ENCODE data around the gene PPP1CC. TPM values are rescaled to one million over a fixed set of nuclear protein-coding genes. Genes with fewer than 3 reads are reported as not detected.

PPP1CC gene
- total and polyA plus RNA-seq, 8 donors = 86.8 to 208 (median 183) TPM

DNA sequence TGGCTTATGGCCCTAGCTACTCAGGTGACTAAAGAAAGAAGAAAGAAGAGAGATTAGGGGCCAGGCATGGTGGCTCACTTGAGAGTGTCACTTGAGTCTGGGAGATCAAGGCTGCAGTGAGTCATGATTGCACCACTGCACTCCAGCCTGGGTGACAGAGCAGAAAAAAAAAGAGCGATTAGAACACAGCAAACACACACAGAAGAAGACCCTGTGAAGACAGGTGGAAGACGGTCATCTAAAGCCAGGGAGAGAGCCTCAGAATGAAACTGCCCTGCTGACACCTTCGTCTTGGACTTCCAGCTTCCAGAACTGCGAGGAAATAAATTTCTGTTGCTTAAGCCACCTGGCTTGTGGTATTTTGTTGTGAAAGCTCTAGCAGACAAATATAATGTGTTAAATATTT is 17.5 kb upstream of the PPP1CC start:
- no peak for DNase-seq

DNA sequence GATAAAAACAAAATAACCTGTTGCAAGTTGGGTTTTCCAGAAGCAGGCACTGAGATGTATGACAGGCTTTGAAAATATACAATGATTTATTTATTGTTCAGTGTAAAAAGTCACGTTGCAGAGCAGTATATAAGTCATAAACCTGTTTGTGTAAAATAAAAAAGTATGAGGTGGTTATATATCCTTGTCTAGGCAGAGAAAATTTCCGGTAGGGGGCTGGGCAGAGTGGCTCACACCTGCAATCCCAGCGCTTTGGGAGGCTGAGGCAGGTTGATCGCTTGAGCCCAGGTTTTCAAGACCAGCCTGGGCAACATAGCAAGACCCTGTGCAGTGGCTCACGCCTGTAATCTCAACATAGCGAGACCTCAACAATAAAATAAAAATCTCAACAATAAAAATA is 16.2 kb upstream of the PPP1CC start:
- intact Hi-C loops (cut with DNase I) = no loop called here
- no peak overlapping the region for H3K27ac ChIP-seq
- no peak overlapping the region for H3K4me3 ChIP-seq
- ATAC-seq (no peak), DNase-seq (no peak)
- TF ChIP-seq, protein P1, sequence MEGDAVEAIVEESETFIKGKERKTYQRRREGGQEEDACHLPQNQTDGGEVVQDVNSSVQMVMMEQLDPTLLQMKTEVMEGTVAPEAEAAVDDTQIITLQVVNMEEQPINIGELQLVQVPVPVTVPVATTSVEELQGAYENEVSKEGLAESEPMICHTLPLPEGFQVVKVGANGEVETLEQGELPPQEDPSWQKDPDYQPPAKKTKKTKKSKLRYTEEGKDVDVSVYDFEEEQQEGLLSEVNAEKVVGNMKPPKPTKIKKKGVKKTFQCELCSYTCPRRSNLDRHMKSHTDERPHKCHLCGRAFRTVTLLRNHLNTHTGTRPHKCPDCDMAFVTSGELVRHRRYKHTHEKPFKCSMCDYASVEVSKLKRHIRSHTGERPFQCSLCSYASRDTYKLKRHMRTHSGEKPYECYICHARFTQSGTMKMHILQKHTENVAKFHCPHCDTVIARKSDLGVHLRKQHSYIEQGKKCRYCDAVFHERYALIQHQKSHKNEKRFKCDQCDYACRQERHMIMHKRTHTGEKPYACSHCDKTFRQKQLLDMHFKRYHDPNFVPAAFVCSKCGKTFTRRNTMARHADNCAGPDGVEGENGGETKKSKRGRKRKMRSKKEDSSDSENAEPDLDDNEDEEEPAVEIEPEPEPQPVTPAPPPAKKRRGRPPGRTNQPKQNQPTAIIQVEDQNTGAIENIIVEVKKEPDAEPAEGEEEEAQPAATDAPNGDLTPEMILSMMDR (IDR thresholded peaks at IDR 0.05) = no peak
- no peaks in the 10 kb centered on the region for H3K9me3 ChIP-seq
- no peaks in the 10 kb centered on the region for H3K4me1 ChIP-seq
- no peaks in the 10 kb centered on the region for H3K27me3 ChIP-seq
- no peaks in the 10 kb centered on the region for H3K36me3 ChIP-seq

More for the DNA sequence above, 17.5 kb upstream of the PPP1CC start:
- intact Hi-C loops (cut with DNase I) = no loop called here
- no peak overlapping the region for H3K4me3 ChIP-seq
- peak; percentile 18 for ATAC-seq
- TF ChIP-seq, protein P1 (IDR thresholded peaks at IDR 0.05) = no peak
- no peak overlapping the region for H3K27ac ChIP-seq
- no peaks in the 10 kb centered on the region for H3K27me3 ChIP-seq
- H3K9me3 ChIP-seq = no peaks in the 10 kb centered on the region
- H3K4me1 ChIP-seq = no peaks in the 10 kb centered on the region
- no peaks in the 10 kb centered on the region for H3K36me3 ChIP-seq

DNA sequence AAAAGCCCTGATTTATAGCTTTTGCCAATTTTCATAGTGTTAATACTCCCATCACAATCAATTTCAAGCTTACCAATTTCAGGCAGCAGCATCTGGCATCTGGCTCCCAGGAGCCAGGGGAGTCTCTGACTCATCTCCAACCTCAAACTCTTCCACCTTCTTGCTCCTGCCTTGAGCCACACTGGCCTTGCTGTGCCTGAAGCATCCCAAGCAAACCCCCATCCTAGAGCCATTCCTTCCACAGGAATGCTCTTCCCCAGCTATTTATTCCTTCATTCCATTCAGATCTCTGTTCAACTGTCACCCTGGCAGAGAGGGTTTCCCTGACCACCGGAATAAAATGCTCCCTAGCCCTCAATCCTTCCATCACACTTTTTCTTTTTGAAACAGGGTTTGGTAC is 13.9 kb upstream of the PPP1CC start:
- DNase-seq (no peak), ATAC-seq (no peak)
- intact Hi-C loops (cut with DNase I) = no loop called here
- Histone ChIP-seq H3K36me3 (no peaks in the 10 kb centered on the region), H3K27me3 (no peaks in the 10 kb centered on the region), H3K4me3 (no peak overlapping the region), H3K9me3 (no peaks in the 10 kb centered on the region), H3K27ac (no peak overlapping the region), H3K4me1 (no peaks in the 10 kb centered on the region)
- TF ChIP-seq, protein P1 (IDR thresholded peaks at IDR 0.05) = no peak

GRCh38 chr12:110754101-110754793 is 11.6 kb upstream of the PPP1CC start:
- Histone ChIP-seq H3K9me3 (no peaks in the 10 kb centered on the region), H3K4me3 (no peak overlapping the region), H3K4me1 (no peaks in the 10 kb centered on the region), H3K27ac (no peak overlapping the region), H3K27me3 (no peaks in the 10 kb centered on the region), H3K36me3 (no peaks in the 10 kb centered on the region)
- intact Hi-C loops (cut with DNase I) = no loop called here
- TF ChIP-seq, protein P1 (IDR thresholded peaks at IDR 0.05) = no peak
- DNase-seq = no peak
- no peak for ATAC-seq

- Histone ChIP-seq H3K36me3 (no peaks in the 10 kb centered on the region), H3K27ac (no peak overlapping the region), H3K4me1 (no peaks in the 10 kb centered on the region), H3K9me3 (no peaks in the 10 kb centered on the region), H3K27me3 (no peaks in the 10 kb centered on the region), H3K4me3 (no peak overlapping the region)
- ATAC-seq (no peak), DNase-seq (no peak)
- intact Hi-C loops (cut with DNase I) = no loop called here
- TF ChIP-seq, protein P1 (IDR thresholded peaks at IDR 0.05) = no peak
These were observed 8.2 kb upstream of the PPP1CC start for GRCh38 chr12:110750784-110751461.
